GM12878 (cell line): Measurements from ENCODE around the gene CLDN19. TPM values are rescaled to one million over a fixed set of nuclear protein-coding genes. Genes with fewer than 3 reads are reported as not detected.
"Not testable (repeated sequence)": the region's sequence is repeated elsewhere in the genome, so short reads cannot be mapped to it uniquely, and the experiment has no call there.

Source experiments
- ATAC-seq: fragments of 200-7000 bp; cut with Tn5 transposase; 3 replicates; pipeline ENCODE4 v1.9.1; 2020; ENCODE audit warnings: mild to moderate bottlenecking, moderate library complexity
- BruUV-seq: library from RNA; stranded (reverse); fragments of 400-500 nt; replicated peaks from 2 replicates; lab custom pipeline; 2021; lab: Mats Ljungman, UMichigan
- CTCF ChIA-PET: fragments of 300-600 bp; sonication (Branson Sonifier 250); formaldehyde crosslinking; extraction: SDS; loops from one replicate; lab custom pipeline; 2021; ENCODE audit warnings: inconsistent platforms; lab: Yijun Ruan, JAX
- POLR2A ChIA-PET: fragments of 350-600 bp; formaldehyde crosslinking; extraction: SDS; loops from one replicate; lab custom pipeline; 2021; ENCODE audit warnings: inconsistent platforms; lab: Charles Lee
- RAD21 ChIA-PET: fragments of 300-600 bp; sonication (Branson Sonifier 250); formaldehyde crosslinking; loops from one replicate; lab custom pipeline; 2023; ENCODE audit warnings: antibody characterized with exemption; ENCODE audit not compliant: unreplicated experiment; lab: Charles Lee
- SMC1A ChIA-PET: fragments of 300-600 bp; sonication (Branson Sonifier 250); formaldehyde crosslinking; loops from one replicate; lab custom pipeline; 2023; ENCODE audit not compliant: unreplicated experiment, uncharacterized antibody; lab: Charles Lee
- DNase-seq: peaks from one replicate; pipeline ENCODE4 v3.0.0-alpha.2; 2011; ENCODE audit warnings: low read depth, low spot score
- FAIRE-seq: peaks from 3 replicates; lab custom pipeline; 2011; peaks lifted over from hg19 to GRCh38; lab: Jason Lieb, UNC
- H2AFZ ChIP-seq: 2 replicates; pipeline ENCODE4 v1.6.0; 2011; ENCODE audit warnings: low read depth, low read length, control low read depth; ENCODE audit not compliant: control insufficient read depth
- H3K27ac ChIP-seq: 2 replicates; pipeline ENCODE4 v1.5.1; 2011; ENCODE audit warnings: control low read depth; ENCODE audit not compliant: control insufficient read depth, insufficient read depth
- H3K27me3 ChIP-seq, 2 experiments: replicated peaks in 1 of 2; 2 replicates each; pipeline versions ENCODE4 v1.6.0 to v1.6.1; 2011; ENCODE audit warnings: low read length in 1 of 2; ENCODE audit not compliant: control insufficient read depth in 2 of 2, insufficient read depth in 2 of 2
- H3K36me3 ChIP-seq, 2 experiments: 2 replicates each; pipeline ENCODE4 v1.5.1; 2011; ENCODE audit warnings: low read length in 1 of 2; ENCODE audit not compliant: control insufficient read depth in 2 of 2, insufficient read depth in 2 of 2
- H3K4me1 ChIP-seq: 2 replicates; pipeline ENCODE4 v1.6.1; 2011; ENCODE audit warnings: mild to moderate bottlenecking, low read length, moderate library complexity, mixed read lengths; ENCODE audit not compliant: control insufficient read depth, insufficient read depth
- H3K4me2 ChIP-seq: 2 replicates; pipeline ENCODE4 v1.6.0; 2011; ENCODE audit warnings: control low read depth; ENCODE audit not compliant: control insufficient read depth, insufficient read depth
- H3K4me3 ChIP-seq: fragments of 200-600 bp; sonication (generic); 2 replicates; pipeline ENCODE4 v1.5.1; 2016
- H3K79me2 ChIP-seq: 2 replicates; pipeline ENCODE4 v1.6.0; 2011; ENCODE audit warnings: low read length; ENCODE audit not compliant: control insufficient read depth, insufficient read depth
- H3K9ac ChIP-seq: 2 replicates; pipeline ENCODE4 v1.8.0; 2011; ENCODE audit warnings: low read length, control low read depth, mixed read lengths; ENCODE audit not compliant: control insufficient read depth, insufficient read depth
- H3K9me3 ChIP-seq: replicated peaks from 3 replicates; pipeline ENCODE4 v1.5.1; 2011; ENCODE audit warnings: mild to moderate bottlenecking, low read length; ENCODE audit not compliant: control insufficient read depth, insufficient read depth
- H4K20me1 ChIP-seq: 2 replicates; pipeline ENCODE4 v1.6.0; 2011; ENCODE audit not compliant: control insufficient read depth, insufficient read depth
- CEBPB ChIP-seq, 2 experiments: fragments of 150-350 bp in 1 of 2; IDR thresholded peaks; 2 replicates each; pipeline ENCODE4 v1.6.1; 2012 to 2014; ENCODE audit warnings: low read depth in 2 of 2, low read length in 2 of 2, borderline replicate concordance in 1 of 2, inconsistent platforms in 1 of 2
- POLR2A ChIP-seq: IDR thresholded peaks from 2 replicates; pipeline ENCODE4 v1.6.1; 2011; ENCODE audit warnings: low read depth, mild to moderate bottlenecking, low read length
- POLR2AphosphoS5 ChIP-seq: IDR thresholded peaks from 2 replicates; pipeline ENCODE4 v1.6.1; 2011; ENCODE audit warnings: mild to moderate bottlenecking, low read length, inconsistent platforms
- RAD21 ChIP-seq: IDR thresholded peaks from 2 replicates; pipeline ENCODE4 v1.6.1; 2011; ENCODE audit warnings: mild to moderate bottlenecking, low read depth, low read length, moderate library complexity; ENCODE audit not compliant: insufficient read depth
- SMAD5 ChIP-seq: IDR thresholded peaks from 2 replicates; pipeline ENCODE4 v1.6.1; 2016; ENCODE audit warnings: antibody characterized with exemption, low read depth
- WGBS: methylation state at CpG from one replicate; pipeline ENCODE4 v1.1.6; 2016; ENCODE audit warnings: low lambda C conversion rate; ENCODE audit not compliant: insufficient replicate concordance, insufficient coverage; ENCODE audit errors: missing lambda C conversion rate; 5-methylcytosine and 5-hydroxymethylcytosine counted together
- in situ Hi-C: fragments of 300-500 bp; cut with MboI; formaldehyde crosslinking; loops from 9 replicates; pipeline ENCODE4 v1.14.3; 2018; ENCODE audit warnings: mixed read lengths
- intact Hi-C: fragments of 100-400 bp; cut with micrococcal nuclease; formaldehyde crosslinking; loops from one replicate; pipeline ENCODE4 v1.14.2; 2022; ENCODE audit not compliant: unreplicated experiment
- polyA plus RNA-seq, 11 experiments: library from polyadenylated mRNA; depleted of rRNA in 4 of 11; unstranded in 6 of 11; stranded (reverse) in 5 of 11; fragments of >200 nt; fragmentation: Nextera tagmentation in 4 of 11; fragmentation: Illumina TruSeq in 1 of 11; extraction: Ambion mirVana in 4 of 11; extraction: Trizol in 1 of 11; gene quantifications; 1 replicate in 1 of 11; 2 replicates in 10 of 11; pipeline versions ENCODE4 v1.2.1 to v1.2.3, GENCODE V29; 2011 to 2016; ENCODE audit warnings: inconsistent platforms in 2 of 11, missing spikeins in 2 of 11, low read depth in 1 of 11
- total RNA-seq, 4 experiments: library from RNA; depleted of rRNA in 3 of 4; stranded (reverse); fragments of >200 nt in 3 of 4; fragmentation: Illumina TruSeq in 1 of 4; extraction: Trizol in 1 of 4; gene quantifications; 2 replicates each; pipeline versions ENCODE4 v1.2.1 to v1.2.3, GENCODE V29; 2013 to 2021

CLDN19 gene
- total and polyA plus RNA-seq, 10 of the 15 experiments (the other 5 are each of a cell fraction or from before 2014, with no cell fraction given) = not detected

GRCh38 chr1:42712808-42713207 lies 27.2 kb downstream of the CLDN19 start:
- SMC1A ChIA-PET, BruUV-seq, CTCF ChIA-PET, H2AFZ ChIP-seq, FAIRE-seq, ATAC-seq, POLR2A ChIA-PET, H3K4me3 ChIP-seq, intact Hi-C loops, DNase-seq, H3K27ac ChIP-seq, in situ Hi-C loops, H3K4me1 ChIP-seq, H3K79me2 ChIP-seq, RAD21 ChIA-PET, H3K9me3 ChIP-seq, H3K36me3 ChIP-seq, H4K20me1 ChIP-seq, H3K4me2 ChIP-seq, H3K9ac ChIP-seq, H3K27me3 ChIP-seq: not testable (repeated sequence)
- 96% methylated on average over 3 of the region's 3 CpGs for WGBS

- Histone ChIP-seq H4K20me1 (no peaks in the 10 kb centered on the region), H2AFZ (no peak overlapping the region), H3K9me3 (no peaks in the 10 kb centered on the region), H3K9ac (no peak overlapping the region), H3K4me2 (no peak overlapping the region), H3K36me3 (peaks cover 12 to 25% of the 10 kb centered on the region in 2 experiments), H3K4me1 (no peaks in the 10 kb centered on the region), H3K4me3 (no peak overlapping the region), H3K27ac (no peak overlapping the region), H3K79me2 (no peaks in the 10 kb centered on the region; the same call in 1 of the 2 replicates), H3K27me3 (no peaks in the 10 kb centered on the region)
- DNase-seq (no peak), FAIRE-seq (peak; percentile 13), ATAC-seq (peak; percentile 14; the same call in 2 of the 3 replicates)
- POLR2A ChIA-PET = no interaction called here
- intact Hi-C loops = no loop called here
- CTCF ChIA-PET = no interaction called here
- no TSS peak for BruUV-seq
- 100% methylated on average over 7 of the region's 7 CpGs for WGBS
- SMC1A ChIA-PET = no interaction called here
- in situ Hi-C loops = no loop called here
- RAD21 ChIA-PET = no interaction called here
- TF ChIP-seq SMAD5 = no peak
- TF ChIP-seq POLR2AphosphoS5 = peak; percentile 34; the same call in 1 of the 2 replicates
- peak; percentile 61 for TF ChIP-seq POLR2A
- no peak for TF ChIP-seq RAD21
- TF ChIP-seq CEBPB (IDR thresholded peaks at IDR 0.05; ENCODE audit: borderline replicate concordance in 1 of 2, low read depth in 2 of 2, low read length in 2 of 2) = no peak
Measured at GRCh38 chr1:42703888-42704464, 36.1 kb downstream of the CLDN19 start.
